ENCODE results near the gene SORCS2. TPM values are rescaled to one million over a fixed set of nuclear protein-coding genes. Genes with fewer than 3 reads are reported as not detected.

The SORCS2 gene
- total RNA-seq, 1 experiment from 2014 or later, result 0.15 TPM

GRCh38 chr4:7361280-7361895 lies 169.1 kb downstream of the SORCS2 start:
- Histone ChIP-seq H3K9me3 (ENCODE audit: control insufficient read depth, insufficient read depth, low read depth, low read length) (no peaks in the 10 kb centered on the region), H3K27me3 (ENCODE audit: control insufficient read depth, insufficient read depth, low read length) (no peaks in the 10 kb centered on the region), H3K4me1 (ENCODE audit: control insufficient read depth, insufficient read depth, low read length) (no peaks in the 10 kb centered on the region), H3K36me3 (ENCODE audit: control insufficient read depth, insufficient read depth, low read length) (no peaks in the 10 kb centered on the region), H3K4me3 (ENCODE audit: low read depth in 2 of 2, low read length in 2 of 2) (no peak overlapping the region), H3K27ac (ENCODE audit: low read length) (no peak overlapping the region)
- no TSS peak for BruUV-seq (replicated peaks)
- DNase-seq (ENCODE audit: low read depth, low spot score), result no peak
- no peak for TF ChIP-seq POLR2AphosphoS5 (IDR thresholded peaks at IDR 0.05; ENCODE audit: low read depth, low read length)
- no peak for TF ChIP-seq TCF7L2 (IDR thresholded peaks at IDR 0.05; ENCODE audit: low read depth, low read length)
- no peak for TF ChIP-seq REST (IDR thresholded peaks at IDR 0.05; ENCODE audit: insufficient read depth in 1 of 2, low read depth in 2 of 2, low read length in 1 of 2)
- no peak for TF ChIP-seq CTCF (IDR thresholded peaks at IDR 0.05)
- no peak for TF ChIP-seq SIN3A (IDR thresholded peaks at IDR 0.05; ENCODE audit: borderline replicate concordance, insufficient read depth, low read depth, low read length)
- CTCF ChIA-PET, result no interaction called here
- no peak for ATAC-seq
- intact Hi-C loops (cut with micrococcal nuclease; ENCODE audit: unreplicated experiment), result no loop called here
- POLR2A ChIA-PET, result no interaction called here
- in situ Hi-C loops (cut with HindIII; ENCODE audit: low pct_unique_long_range_greater_than_20kb, low sequenced_read_pairs), result no loop called here

- in situ Hi-C loops (cut with HindIII; ENCODE audit: low pct_unique_long_range_greater_than_20kb, low sequenced_read_pairs), result no loop called here
- H3K4me3 ChIP-seq (ENCODE audit: low read depth in 2 of 2, low read length in 2 of 2), result no peak overlapping the region
- DNase-seq (ENCODE audit: low read depth, low spot score) (no peak), ATAC-seq (no peak)
- intact Hi-C loops (cut with micrococcal nuclease; ENCODE audit: unreplicated experiment), result no loop called here
- no peaks in the 10 kb centered on the region for H3K36me3 ChIP-seq (ENCODE audit: control insufficient read depth, insufficient read depth, low read length)
- no peak for TF ChIP-seq REST (IDR thresholded peaks at IDR 0.05; ENCODE audit: insufficient read depth in 1 of 2, low read depth in 2 of 2, low read length in 1 of 2)
- TF ChIP-seq POLR2AphosphoS5 (IDR thresholded peaks at IDR 0.05; ENCODE audit: low read depth, low read length), result no peak
- no peak for TF ChIP-seq SIN3A (IDR thresholded peaks at IDR 0.05; ENCODE audit: borderline replicate concordance, insufficient read depth, low read depth, low read length)
- no peak for TF ChIP-seq CTCF (IDR thresholded peaks at IDR 0.05)
- no peak for TF ChIP-seq TCF7L2 (IDR thresholded peaks at IDR 0.05; ENCODE audit: low read depth, low read length)
- BruUV-seq (replicated peaks), result no TSS peak
- POLR2A ChIA-PET, result no interaction called here
- H3K4me1 ChIP-seq (ENCODE audit: control insufficient read depth, insufficient read depth, low read length), result no peaks in the 10 kb centered on the region
- H3K9me3 ChIP-seq (ENCODE audit: control insufficient read depth, insufficient read depth, low read depth, low read length), result no peaks in the 10 kb centered on the region
- no peak overlapping the region for H3K27ac ChIP-seq (ENCODE audit: low read length)
- H3K27me3 ChIP-seq (ENCODE audit: control insufficient read depth, insufficient read depth, low read length), result no peaks in the 10 kb centered on the region
- CTCF ChIA-PET, result no interaction called here
Observed at GRCh38 chr4:7362341-7362740, 170.0 kb downstream of the SORCS2 start.

All from Panc1 (cell line).